Panc1 (cell line): ENCODE data around the gene DLG2. TPM values are rescaled to one million over a fixed set of nuclear protein-coding genes. Genes with fewer than 3 reads are reported as not detected.
"Not testable (repeated sequence)": the region's sequence is repeated elsewhere in the genome, so short reads cannot be mapped to it uniquely, and the experiment has no call there.

Source experiments
- ATAC-seq: fragments of 200-7000 bp; cut with Tn5 transposase; 2 replicates; pipeline ENCODE4 v1.9.1; 2020; ENCODE audit warnings: mild to moderate bottlenecking, moderate library complexity
- BruUV-seq: library from RNA; stranded (reverse); fragments of 400-500 nt; replicated peaks from 2 replicates; lab custom pipeline; 2021; lab: Mats Ljungman, UMichigan
- CTCF ChIA-PET: fragments of 300-600 bp; sonication (Branson Sonifier 250); formaldehyde crosslinking; loops from one replicate; lab custom pipeline; 2022; ENCODE audit warnings: antibody characterized with exemption; lab: Charles Lee
- POLR2A ChIA-PET: fragments of 300-600 bp; sonication (Branson Sonifier 250); formaldehyde crosslinking; loops from one replicate; lab custom pipeline; 2022; ENCODE audit warnings: antibody characterized with exemption; lab: Charles Lee
- DNase-seq: peaks from one replicate; pipeline ENCODE4 v3.0.0-alpha.2; 2010; ENCODE audit warnings: low read depth, low spot score
- H3K27ac ChIP-seq: 2 replicates; pipeline ENCODE4 v1.5.1; 2011; ENCODE audit warnings: mild to moderate bottlenecking, low read length, inconsistent platforms
- H3K27me3 ChIP-seq: fragments of 200-500 bp; sonication (Bioruptor generic); 2 replicates; pipeline ENCODE4 v1.6.0; 2014; ENCODE audit warnings: low read length, inconsistent platforms; ENCODE audit not compliant: control insufficient read depth, insufficient read depth
- H3K36me3 ChIP-seq: fragments of 200-500 bp; sonication (Bioruptor generic); 2 replicates; pipeline ENCODE4 v1.5.1; 2014; ENCODE audit warnings: inconsistent platforms, mild to moderate bottlenecking, low read length, moderate library complexity; ENCODE audit not compliant: control insufficient read depth, insufficient read depth
- H3K4me1 ChIP-seq: 2 replicates; pipeline ENCODE4 v1.5.1; 2011; ENCODE audit warnings: inconsistent platforms, mild to moderate bottlenecking, low read length, moderate library complexity; ENCODE audit not compliant: control insufficient read depth, insufficient read depth
- H3K4me3 ChIP-seq, 2 experiments: 2 replicates each; pipeline ENCODE4 v1.5.1; 2011 to 2012; ENCODE audit warnings: low read depth in 2 of 2, low read length in 2 of 2, mild to moderate bottlenecking in 2 of 2, inconsistent platforms in 1 of 2, moderate library complexity in 1 of 2
- H3K9me3 ChIP-seq: fragments of 200-500 bp; sonication (Bioruptor generic); 2 replicates; pipeline ENCODE4 v1.5.1; 2014; ENCODE audit warnings: low read depth, mild to moderate bottlenecking, inconsistent platforms, low read length, moderate library complexity; ENCODE audit not compliant: control insufficient read depth, insufficient read depth
- CTCF ChIP-seq: fragments of 450-650 bp; IDR thresholded peaks from 2 replicates; pipeline ENCODE4 v1.5.1; 2017; ENCODE audit warnings: mild to moderate bottlenecking
- POLR2AphosphoS5 ChIP-seq: IDR thresholded peaks from 2 replicates; pipeline ENCODE4 v1.6.1; 2012; ENCODE audit warnings: mild to moderate bottlenecking, low read depth, low read length, moderate library complexity
- REST ChIP-seq, 2 experiments: IDR thresholded peaks; 2 replicates each; pipeline ENCODE4 v1.6.1; 2011 to 2012; ENCODE audit warnings: low read depth in 2 of 2, control low read depth in 1 of 2, low read length in 1 of 2, mild to moderate bottlenecking in 1 of 2, moderate library complexity in 1 of 2; ENCODE audit not compliant: insufficient read depth in 1 of 2
- SIN3A ChIP-seq: IDR thresholded peaks from 2 replicates; pipeline ENCODE4 v1.6.1; 2012; ENCODE audit warnings: low read depth, mild to moderate bottlenecking, low read length, moderate library complexity, borderline replicate concordance; ENCODE audit not compliant: insufficient read depth
- TCF7L2 ChIP-seq: IDR thresholded peaks from 2 replicates; pipeline ENCODE4 v1.6.1; 2011; ENCODE audit warnings: mild to moderate bottlenecking, low read depth, low read length, inconsistent platforms
- in situ Hi-C: cut with HindIII; loops from 2 replicates; pipeline ENCODE4 v1.10.0; 2016; ENCODE audit warnings: low sequenced_read_pairs, low pct_unique_long_range_greater_than_20kb
- intact Hi-C: fragments of 100-400 bp; cut with micrococcal nuclease; formaldehyde crosslinking; loops from one replicate; pipeline ENCODE4 v1.10.0; 2022; ENCODE audit not compliant: unreplicated experiment
- total RNA-seq: library from RNA; stranded (reverse); gene quantifications from one replicate; pipeline ENCODE4 v1.2.1, GENCODE V29; 2021; ENCODE audit not compliant: unreplicated experiment

The DLG2 gene
- total RNA-seq, 1 experiment from 2014 or later: 4.2 TPM

- no peaks in the 10 kb centered on the region for H3K9me3 ChIP-seq
Measured at GRCh38 chr11:85231588-85231987, 395.6 kb downstream of the DLG2 start.

GRCh38 chr11:85229723-85230122 is 397.4 kb downstream of the DLG2 start:
- H3K4me1 ChIP-seq, H3K27me3 ChIP-seq, POLR2A ChIA-PET, H3K9me3 ChIP-seq, ATAC-seq, H3K27ac ChIP-seq, CTCF ChIA-PET, in situ Hi-C loops, DNase-seq, BruUV-seq, intact Hi-C loops, H3K4me3 ChIP-seq, H3K36me3 ChIP-seq: not testable (repeated sequence)

More at GRCh38 chr11:85231588-85231987, 395.6 kb downstream of the DLG2 start:
- Histone ChIP-seq H3K36me3 (no peaks in the 10 kb centered on the region), H3K4me3 (no peak overlapping the region), H3K4me1 (no peaks in the 10 kb centered on the region), H3K27me3 (no peaks in the 10 kb centered on the region), H3K27ac (no peak overlapping the region)
- in situ Hi-C loops (no loop called here), intact Hi-C loops (no loop called here)
- TF ChIP-seq POLR2AphosphoS5: no peak
- no peak for TF ChIP-seq REST (IDR thresholded peaks at IDR 0.05; ENCODE audit: insufficient read depth in 1 of 2, low read depth in 2 of 2, low read length in 1 of 2)
- TF ChIP-seq CTCF: no peak
- no peak for TF ChIP-seq TCF7L2
- no peak for TF ChIP-seq SIN3A
- ATAC-seq (no peak), DNase-seq (no peak)
- BruUV-seq: no TSS peak
- CTCF ChIA-PET: no interaction called here
- POLR2A ChIA-PET: no interaction called here

GRCh38 chr11:85196968-85197367 is 430.2 kb downstream of the DLG2 start:
- Histone ChIP-seq H3K27me3 (no peaks in the 10 kb centered on the region), H3K4me1 (no peaks in the 10 kb centered on the region), H3K27ac (no peak overlapping the region), H3K36me3 (no peaks in the 10 kb centered on the region), H3K9me3 (peaks cover 6% of the 10 kb centered on the region; the same call in 1 of the 2 replicates), H3K4me3 (no peak overlapping the region)
- intact Hi-C loops (no loop called here), in situ Hi-C loops (no loop called here)
- ChIA-PET CTCF (no interaction called here), POLR2A (no interaction called here)
- DNase-seq: no peak
- TF ChIP-seq SIN3A (no peak), POLR2AphosphoS5 (no peak), TCF7L2 (no peak), CTCF (no peak), REST (IDR thresholded peaks at IDR 0.05; ENCODE audit: insufficient read depth in 1 of 2, low read depth in 2 of 2, low read length in 1 of 2) (no peak)
- no TSS peak for BruUV-seq
- ATAC-seq: no peak
